WTC11 (cell line): ENCODE data around the gene NUAK1.

Experiments
- CTCF ChIP-seq: fragments of 200-600 bp; IDR thresholded peaks from 2 replicates; pipeline ENCODE4 v1.8.0; 2022; ENCODE audit warnings: antibody characterized with exemption
- FOXK1 ChIP-seq: sonication (generic); formaldehyde crosslinking; IDR thresholded peaks from 2 replicates; pipeline ENCODE4 v1.8.0; 2022; ENCODE audit warnings: mild to moderate bottlenecking, moderate library complexity, missing genetic modification reagents
- SMAD4 ChIP-seq: sonication (generic); formaldehyde crosslinking; IDR thresholded peaks from 2 replicates; pipeline ENCODE4 v1.8.0; 2022; ENCODE audit warnings: mild to moderate bottlenecking, missing genetic modification reagents
- USF1 ChIP-seq: sonication (generic); formaldehyde crosslinking; IDR thresholded peaks from 2 replicates; pipeline ENCODE4 v1.8.0; 2022; ENCODE audit warnings: mild to moderate bottlenecking, missing genetic modification reagents
- TF ChIP-seq, protein P1 (sequence below): sonication (generic); formaldehyde crosslinking; IDR thresholded peaks from 2 replicates; pipeline ENCODE4 v1.8.1; 2023; ENCODE audit warnings: mild to moderate bottlenecking, moderate library complexity, missing genetic modification reagents

DNA sequence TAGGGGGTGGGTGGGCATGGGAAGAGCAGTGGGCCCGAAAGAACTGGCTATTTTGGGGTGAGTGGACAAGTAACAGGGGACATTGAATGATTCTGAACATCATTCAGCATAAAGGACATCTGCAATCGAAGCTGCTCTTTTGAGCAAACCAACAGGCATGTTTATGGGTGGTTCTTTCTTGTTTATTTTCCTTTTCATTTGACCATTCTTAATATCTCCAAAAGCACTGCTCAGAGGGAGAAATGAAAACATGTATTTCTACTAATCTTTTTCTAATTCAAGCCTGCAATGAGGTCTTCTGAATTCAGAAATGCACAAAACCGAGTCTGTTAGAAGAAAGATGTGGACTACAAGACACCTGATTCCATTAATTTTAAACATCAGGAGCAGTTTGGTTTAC is 54.0 kb downstream of the NUAK1 start:
- TF ChIP-seq CTCF, result no peak
- TF ChIP-seq, protein P1, sequence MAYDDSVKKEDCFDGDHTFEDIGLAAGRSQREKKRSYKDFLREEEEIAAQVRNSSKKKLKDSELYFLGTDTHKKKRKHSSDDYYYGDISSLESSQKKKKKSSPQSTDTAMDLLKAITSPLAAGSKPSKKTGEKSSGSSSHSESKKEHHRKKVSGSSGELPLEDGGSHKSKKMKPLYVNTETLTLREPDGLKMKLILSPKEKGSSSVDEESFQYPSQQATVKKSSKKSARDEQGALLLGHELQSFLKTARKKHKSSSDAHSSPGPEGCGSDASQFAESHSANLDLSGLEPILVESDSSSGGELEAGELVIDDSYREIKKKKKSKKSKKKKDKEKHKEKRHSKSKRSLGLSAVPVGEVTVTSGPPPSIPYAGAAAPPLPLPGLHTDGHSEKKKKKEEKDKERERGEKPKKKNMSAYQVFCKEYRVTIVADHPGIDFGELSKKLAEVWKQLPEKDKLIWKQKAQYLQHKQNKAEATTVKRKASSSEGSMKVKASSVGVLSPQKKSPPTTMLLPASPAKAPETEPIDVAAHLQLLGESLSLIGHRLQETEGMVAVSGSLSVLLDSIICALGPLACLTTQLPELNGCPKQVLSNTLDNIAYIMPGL, result no peak
- TF ChIP-seq FOXK1 (CRISPR knock-in tag), result no peak
- no peak for TF ChIP-seq SMAD4 (CRISPR knock-in tag)
- no peak for TF ChIP-seq USF1 (CRISPR knock-in tag)
